Renal cortical epithelial cell (primary cell): ENCODE data around the gene MAN1C1. TPM values are rescaled to one million over a fixed set of nuclear protein-coding genes. Genes with fewer than 3 reads are reported as not detected.
"Not testable (repeated sequence)": the region's sequence is repeated elsewhere in the genome, so short reads cannot be mapped to it uniquely, and the experiment has no call there.

Source experiments
- DNase-seq: peaks from one replicate; pipeline ENCODE4 v3.0.0-alpha.2; 2011; ENCODE audit warnings: low read depth
- total RNA-seq: library from RNA; depleted of rRNA; stranded (reverse); fragments of >200 nt; gene quantifications from 2 replicates; pipeline ENCODE4 v1.2.3, GENCODE V29; 2014

MAN1C1 gene
- total RNA-seq, 1 donor from 2014 or later, result 0.10 TPM

GRCh38 chr1:25697435-25698217 is 81.0 kb downstream of the MAN1C1 start:
- no peak for DNase-seq

DNA sequence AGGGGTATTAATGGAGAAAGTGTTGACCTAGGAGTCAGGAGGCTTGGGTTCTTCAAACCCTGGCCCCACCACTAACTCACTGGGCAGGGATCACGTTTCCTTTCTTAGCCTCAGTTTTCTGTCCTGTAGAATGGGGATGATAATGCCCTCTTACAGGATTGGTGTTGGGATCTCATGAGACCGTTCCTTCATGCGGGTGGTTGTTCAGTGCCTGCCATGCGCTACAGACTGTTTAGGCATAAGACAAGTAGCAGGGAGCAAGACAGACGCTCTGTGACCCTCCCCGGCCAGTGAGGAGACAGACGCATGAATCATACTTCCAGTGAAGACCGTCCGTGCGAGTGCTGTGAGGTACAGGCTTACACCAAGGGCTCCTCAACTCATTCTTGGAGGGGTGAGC is 81.7 kb downstream of the MAN1C1 start:
- no peak for DNase-seq

DNA sequence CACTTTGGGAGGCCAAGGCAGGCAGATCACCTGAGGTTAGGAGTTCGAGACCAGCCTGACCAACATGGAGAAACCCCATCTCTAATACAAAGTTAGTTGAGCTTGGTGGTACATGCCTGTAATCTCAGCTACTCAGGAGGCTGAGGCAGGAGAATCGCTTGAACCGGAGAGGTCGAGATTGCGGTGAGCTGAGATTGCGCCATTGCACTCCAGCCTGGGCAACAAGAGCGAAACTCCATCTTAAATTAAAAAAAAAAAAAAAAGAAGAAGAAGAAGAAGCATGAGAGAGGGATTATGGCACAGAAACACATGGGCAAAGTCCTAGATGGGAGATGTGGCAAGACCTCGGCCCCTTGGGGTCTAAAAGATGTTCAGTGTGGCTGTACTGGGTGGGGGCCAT is 82.5 kb downstream of the MAN1C1 start:
- DNase-seq, result not testable (repeated sequence)

DNA sequence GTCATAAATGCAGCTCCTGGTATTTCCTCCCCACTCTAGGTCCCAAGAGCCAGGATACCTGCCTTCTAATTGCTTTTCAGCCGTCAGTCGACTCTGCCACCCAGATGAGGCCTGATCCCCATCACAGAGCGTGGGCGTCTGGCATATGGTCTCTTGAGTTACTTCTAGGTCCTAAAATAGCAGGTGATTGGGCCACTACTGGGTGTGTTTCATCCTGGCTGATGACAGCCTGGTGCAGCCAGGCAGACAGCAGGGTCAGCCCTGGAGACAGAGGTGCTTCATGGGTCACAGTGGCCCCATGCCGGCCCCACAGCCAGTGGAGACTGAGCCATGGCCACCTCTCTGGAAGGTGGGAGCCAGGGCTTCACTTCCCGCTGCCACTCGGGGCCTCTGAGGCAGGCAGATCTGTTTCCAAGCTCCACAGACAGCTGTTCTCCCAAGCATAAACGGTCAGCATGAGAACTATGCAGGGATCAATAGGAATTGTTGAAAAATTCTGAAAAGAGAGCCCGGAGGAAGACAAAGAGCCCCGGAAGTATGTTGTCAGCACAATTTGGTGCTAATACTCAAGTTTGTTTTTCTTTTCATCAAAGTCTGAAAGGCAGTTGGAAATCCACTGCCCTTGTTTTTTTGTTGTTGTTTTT is 83.0 kb downstream of the MAN1C1 start:
- no peak for DNase-seq

GRCh38 chr1:25700144-25700523 is 83.5 kb downstream of the MAN1C1 start:
- no peak for DNase-seq

GRCh38 chr1:25700626-25701025 is 84.0 kb downstream of the MAN1C1 start:
- no peak for DNase-seq

DNA sequence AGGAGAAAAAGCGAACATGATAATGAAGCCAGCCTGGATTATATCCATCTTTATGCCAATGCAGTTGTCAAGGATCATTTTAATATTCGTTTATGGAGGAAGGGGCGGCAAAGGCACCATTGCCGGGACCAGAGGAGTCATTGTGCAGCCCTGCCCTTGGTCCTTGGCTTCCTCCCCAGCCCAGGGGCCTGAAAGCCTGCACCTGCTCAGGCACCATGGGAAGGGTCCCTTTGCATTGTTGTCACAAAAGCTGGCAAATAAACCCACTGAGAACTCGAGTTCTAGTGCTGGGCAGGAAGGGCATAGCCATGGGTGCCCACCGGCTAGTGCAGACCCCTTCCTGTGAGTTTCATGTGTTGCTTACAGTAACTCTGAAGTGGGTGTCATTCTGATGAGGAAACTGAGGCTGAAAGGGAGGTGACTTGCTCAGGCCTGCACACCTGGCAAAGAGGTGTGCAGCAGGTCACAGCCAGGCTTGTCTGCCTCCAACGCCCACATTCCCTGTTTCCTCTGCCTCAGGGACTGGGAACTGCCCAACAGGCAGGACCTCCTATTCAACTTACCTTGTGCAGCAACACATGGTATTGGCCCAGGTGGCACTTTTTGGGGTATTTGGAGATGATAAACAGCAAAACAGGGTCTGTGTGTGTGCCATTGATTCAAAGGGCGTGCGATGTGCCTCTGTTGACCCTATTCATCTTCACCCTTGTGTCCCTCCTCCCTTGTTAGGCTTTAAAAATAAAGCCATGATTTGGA is 84.6 kb downstream of the MAN1C1 start:
- no peak for DNase-seq

- DNase-seq, result no peak
These were observed 85.6 kb downstream of the MAN1C1 start for GRCh38 chr1:25702101-25702775.

DNA sequence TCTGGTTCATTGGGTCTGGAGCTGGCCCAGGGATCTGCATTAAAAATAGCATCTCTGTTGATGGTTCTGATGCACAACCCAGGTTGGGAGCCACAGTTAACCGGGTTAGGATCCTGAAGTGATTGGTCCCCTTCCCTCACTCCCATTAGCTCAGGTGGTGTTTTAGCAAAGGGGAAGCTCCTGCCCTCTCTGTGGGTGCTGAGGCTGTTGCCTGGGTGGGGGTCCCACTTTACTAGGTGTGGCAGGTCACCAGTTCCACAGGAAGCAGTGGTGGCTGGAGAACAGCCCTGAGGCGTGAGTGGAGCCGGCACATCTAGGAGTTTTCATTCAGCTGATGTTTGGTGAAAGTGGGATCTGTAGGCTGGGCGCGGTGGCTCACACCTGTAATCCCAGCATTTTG is 86.5 kb downstream of the MAN1C1 start:
- no peak for DNase-seq

DNA sequence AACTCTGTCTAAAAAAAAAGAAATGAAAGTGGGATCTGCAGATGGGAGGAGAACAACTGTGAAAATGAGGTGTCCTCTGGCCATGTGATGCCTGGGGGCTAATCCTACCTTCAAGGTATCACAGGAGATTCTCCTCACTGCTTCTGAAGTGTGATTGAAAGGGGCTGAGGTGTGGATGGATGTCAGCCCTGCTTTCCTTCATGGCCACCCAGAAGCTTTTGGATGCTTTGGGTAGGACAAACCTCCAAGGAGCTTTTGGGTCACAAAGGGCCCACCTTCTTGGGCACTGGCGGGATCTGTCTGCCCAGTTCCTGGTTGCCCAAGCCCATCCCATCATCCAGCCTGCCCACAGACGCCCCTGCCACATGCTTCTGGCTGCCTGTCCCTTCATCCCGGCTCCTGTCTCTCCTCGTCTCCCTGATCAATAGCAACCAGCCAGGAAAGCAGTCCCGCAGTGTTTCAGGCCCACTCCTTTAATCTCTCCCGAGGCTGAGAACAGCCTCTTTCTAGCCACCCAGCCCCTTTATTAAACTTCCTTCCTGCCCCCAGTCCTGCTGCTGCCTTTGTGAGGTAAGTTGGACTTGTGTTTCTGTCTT is 87.2 kb downstream of the MAN1C1 start:
- no peak for DNase-seq

DNA sequence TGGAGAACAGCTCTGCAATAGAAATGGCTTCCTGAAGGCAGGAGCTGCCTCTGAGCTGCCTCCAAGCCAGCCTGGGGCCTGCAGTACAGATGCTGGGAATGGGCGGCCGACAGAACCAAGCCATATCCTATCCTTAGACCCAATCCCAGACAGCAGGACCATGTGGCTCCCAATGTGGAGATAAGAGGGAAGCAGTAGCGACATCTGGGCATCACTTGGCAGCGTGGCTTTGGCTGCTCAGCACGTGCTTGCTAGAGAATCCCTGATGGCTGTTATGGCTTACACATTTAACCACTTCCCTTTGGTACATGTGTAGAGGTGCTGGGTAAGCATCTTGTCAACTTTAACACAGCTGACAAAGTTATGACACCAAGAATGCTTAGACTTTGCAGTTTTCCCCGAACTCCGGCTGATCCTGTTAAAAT is 87.7 kb downstream of the MAN1C1 start:
- DNase-seq, result no peak

GRCh38 chr1:25705699-25706098 is 89.1 kb downstream of the MAN1C1 start:
- no peak for DNase-seq

- peak; percentile 67 for DNase-seq
These were observed 89.8 kb downstream of the MAN1C1 start for GRCh38 chr1:25706146-25707089.

- DNase-seq, result no peak
These were observed 90.9 kb downstream of the MAN1C1 start for GRCh38 chr1:25707280-25708016.

DNA sequence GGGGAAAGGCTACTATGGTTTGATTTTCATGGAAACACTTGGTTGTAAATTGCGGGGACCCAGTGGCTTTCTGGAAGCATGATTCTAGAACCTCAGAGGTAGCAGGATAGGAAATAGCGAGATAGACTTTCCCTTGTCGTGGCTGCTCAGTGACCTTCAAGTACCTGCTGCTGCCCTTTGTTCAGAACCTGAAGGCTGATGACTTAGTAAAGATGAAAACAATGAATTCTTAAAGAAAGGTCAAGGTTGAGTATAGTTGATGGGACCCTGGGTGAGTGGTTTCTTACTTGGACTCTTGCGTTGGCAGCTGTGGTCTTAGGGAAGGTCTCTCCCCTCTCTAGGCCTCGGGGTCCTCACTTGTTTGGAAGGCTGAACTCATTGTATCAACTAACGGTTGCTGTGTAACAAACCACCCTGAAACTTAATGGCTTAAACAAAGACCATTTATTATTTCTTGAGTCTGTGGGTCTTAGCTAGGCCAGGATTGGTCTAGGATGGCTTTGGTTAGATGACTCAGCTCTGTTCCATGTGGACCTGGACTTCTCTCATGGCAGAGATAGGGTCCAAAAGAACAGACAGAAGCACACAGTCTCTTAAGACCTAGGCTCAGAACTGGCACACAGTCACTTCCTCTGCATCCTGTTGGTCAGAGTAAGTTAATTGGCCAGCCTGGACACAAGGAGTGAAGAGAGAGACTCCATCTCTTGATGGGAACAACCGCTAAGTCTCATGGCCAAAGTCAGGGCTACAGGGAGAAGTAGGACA is 94.2 kb downstream of the MAN1C1 start:
- DNase-seq, result no peak

GRCh38 chr1:25711555-25712298 is 95.1 kb downstream of the MAN1C1 start:
- no peak for DNase-seq

- no peak for DNase-seq
These were observed 95.8 kb downstream of the MAN1C1 start for GRCh38 chr1:25712299-25712970.

DNA sequence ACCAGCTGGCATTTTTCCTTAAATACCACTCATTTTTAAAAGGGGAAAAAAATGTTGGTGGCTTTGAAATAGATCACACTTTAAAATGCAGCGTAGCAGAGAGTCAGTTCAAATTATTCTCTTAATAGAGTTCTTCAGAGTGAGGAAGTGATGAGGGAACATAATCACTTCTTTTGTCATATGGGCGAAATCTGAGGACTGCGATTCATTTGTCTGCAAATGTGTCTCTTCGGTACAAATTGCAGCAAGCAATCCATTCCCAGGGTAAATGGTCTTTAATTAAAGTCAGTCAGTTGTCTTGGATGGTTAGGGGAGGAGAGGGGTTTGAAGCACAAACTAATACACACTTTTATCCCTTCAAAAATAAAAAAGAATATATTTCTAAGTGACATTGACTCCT is 97.4 kb downstream of the MAN1C1 start:
- no peak for DNase-seq
